Activated CD4-positive, alpha-beta T cell treated with anti-CD3 and anti-CD28 coated beads, Interleukin-2, amount 50 U/mL, for 16 hours (primary cell): ENCODE measurements around the gene DOK5.
A peak's percentile ranks its signal among the peaks of the same experiment; 100 is the strongest.

ENCODE experiments used
- DNase-seq: peaks from one replicate; pipeline ENCODE4 v3.0.0-alpha.2; 2020

The DOK5 gene

DNA sequence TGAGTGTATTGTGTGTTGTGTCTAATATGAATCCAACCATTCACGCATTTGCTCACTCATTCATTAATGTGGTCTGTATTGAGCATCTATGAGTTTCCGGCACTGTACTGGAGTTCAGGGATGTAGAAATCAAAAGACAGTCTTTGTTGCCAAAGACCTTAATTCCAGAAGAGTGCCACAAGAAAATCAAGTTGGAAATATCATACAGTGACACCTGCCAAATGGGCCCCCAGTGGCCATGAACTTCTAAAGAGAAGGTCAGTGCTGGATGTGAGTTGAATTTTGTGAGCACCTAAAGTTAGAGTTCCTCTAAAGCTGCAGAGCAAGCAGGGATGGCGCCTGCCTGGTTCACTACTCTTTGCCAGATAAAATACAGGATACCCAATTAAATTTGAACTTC, 175.9 kb downstream of the DOK5 start:
- no peak for DNase-seq

DNA sequence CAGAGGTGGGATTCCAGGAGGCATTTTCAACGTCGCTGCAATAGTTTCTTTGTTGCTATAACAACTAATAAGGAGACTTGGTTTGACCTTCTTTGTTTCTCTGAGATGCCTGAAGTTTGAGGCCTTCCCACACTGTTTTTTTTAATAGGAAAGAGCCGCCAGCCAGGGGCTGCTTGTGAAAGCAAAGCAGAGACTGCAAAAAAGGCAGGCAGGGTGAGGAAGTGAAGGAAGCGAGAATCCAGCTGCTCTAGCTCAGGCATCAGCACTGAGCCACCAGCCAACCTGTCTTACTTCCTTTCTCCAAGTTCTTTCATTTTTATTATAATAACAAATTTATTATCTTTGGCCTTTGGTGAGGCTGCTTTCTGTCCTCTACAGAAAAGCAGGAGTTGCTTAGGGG, 179.1 kb downstream of the DOK5 start:
- no peak for DNase-seq

DNA sequence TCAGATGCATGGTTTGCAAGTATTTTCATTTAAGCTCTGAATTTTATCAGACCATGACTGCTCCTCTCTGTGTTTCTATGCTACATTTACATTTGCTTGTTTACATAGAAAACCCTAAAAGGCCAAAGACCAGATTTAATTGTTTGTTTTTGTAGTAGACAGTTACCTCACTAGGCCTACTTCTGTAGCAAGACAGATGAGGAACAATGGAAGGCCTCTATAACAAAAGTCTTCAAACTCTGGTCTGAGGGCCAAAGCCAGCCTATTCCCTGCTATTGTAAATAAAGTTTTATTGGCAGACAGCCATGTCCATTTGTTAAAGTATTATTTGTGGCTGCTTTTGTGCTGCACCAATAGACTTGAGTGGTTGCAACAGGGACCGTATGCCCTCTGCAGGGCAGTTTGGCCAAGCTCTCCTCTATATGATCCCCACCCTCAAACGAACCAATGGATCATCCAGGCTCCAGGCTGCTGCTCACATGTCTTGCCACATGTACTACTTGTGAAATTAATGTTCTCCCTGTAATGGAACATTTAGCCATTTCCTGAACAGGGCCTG, 182.0 kb downstream of the DOK5 start:
- DNase-seq, result no peak

DNA sequence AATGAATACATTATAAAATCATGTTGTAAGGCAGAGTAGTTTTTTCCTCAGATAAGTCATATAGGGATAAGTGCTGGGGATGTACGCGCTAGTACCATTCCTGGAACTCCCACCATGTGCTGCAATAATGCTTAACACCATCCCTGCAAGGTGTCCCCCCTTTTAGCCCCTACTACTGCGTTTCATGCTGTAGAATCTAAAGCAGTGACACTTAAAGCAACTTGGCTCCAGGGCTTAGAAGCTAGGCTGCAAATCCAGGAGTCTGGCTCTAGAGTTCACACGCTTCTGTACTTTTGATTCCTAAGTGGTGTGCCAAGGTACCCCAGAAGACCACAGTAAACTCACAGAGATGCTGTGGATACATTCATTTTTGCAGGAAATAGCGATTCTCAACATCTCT, 183.1 kb downstream of the DOK5 start:
- DNase-seq, result no peak

DNA sequence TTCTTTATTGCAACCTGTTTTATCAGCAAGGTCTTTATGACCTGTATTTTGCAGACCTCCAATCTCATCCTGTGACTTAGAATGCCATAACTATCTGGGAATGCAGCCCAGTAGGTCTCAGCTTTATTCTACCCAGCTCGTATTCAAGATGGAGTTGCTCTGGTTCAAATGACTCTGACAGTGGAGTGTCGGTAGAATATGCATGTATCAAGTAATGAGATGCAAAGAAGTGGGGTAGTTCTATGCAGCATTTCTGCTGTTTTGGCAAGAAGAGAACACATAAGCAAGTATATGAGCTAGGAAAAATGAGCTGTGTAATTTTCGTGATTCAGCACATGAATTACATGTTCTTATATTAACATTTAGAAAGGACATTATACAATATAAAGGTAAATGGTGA, 185.9 kb downstream of the DOK5 start:
- no peak for DNase-seq

DNA sequence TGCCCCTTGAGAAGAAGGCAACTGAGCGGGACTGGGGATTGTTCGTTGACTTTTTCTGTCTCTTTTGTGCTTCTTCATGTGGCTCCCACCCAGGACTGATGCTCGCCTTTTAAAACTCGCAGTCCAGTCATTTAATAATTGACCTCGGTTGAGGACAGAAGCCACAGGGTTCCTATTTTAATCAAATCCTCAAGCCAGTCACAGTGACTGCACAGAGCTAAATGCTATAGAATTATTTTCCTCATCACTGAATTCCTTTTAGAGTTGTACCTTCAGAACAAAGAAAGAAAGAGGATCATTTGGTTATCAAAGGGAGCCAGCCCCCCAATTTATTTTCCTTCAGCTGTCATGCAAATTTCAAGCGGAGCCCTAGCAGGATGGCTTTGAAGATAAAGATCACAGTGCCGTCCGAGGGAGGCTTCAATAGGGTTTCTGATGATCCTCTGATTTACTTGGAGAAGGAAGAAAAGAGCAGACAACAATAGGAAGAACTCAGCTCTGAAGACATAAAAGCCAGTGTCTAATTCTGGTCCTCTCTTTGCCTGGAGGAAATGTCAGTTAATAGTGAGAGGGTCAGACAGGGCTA, 186.6 kb downstream of the DOK5 start:
- no peak for DNase-seq

DNA sequence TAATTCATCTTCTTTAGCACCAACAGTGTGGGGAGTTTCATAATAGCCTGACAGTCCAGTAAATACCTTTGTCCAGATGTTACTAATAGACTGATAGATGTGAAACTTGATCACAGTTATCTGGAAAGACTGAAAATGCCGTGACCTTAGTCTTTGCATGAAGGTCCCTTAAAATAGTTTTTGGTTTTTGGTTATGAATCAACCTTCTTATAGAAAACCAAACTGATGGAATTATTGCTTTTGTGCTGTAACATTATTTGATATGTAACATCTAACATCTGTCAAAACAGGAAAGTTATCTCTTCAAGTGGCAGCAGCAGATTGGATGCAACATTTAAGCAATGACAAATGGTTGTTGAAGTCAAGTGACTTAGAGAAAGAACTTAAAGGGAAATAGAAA, 190.4 kb downstream of the DOK5 start:
- no peak for DNase-seq

DNA sequence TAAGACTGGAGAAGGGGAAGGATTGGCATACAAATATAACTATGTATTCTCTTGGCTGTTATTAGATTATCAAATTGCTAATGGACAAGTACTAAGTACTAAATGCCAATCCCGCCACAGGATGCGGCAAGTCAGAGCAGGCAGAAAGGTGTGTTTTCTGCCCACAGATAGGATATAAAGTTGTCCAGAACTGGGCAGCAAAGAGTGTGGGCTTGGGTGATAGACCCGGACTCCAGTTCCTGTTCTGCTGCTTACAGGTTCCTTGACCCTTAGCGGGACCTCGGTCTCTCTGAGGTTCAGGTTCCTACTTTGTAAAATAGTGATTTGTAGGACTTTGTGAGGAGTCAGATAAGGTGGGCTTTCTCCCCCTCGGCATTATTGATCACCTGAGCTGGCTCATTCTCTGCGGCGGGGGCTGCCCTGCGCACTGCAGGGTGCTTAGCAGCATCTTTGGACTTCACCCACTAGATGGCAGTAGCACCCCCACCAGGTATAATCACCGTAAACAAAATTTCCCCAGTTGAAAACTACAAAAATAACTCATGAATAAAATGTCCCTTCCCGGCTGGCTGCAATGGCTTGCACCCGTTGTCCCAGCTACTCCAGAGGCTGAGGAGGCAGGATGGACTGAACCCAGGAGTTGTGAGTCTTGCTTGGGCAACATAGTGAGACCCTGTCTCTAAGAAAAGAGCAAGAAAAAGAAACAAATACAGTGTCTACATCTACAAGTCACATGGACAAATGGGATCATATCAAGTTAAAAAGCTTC, 193.1 kb downstream of the DOK5 start:
- peak; percentile 35 for DNase-seq

DNA sequence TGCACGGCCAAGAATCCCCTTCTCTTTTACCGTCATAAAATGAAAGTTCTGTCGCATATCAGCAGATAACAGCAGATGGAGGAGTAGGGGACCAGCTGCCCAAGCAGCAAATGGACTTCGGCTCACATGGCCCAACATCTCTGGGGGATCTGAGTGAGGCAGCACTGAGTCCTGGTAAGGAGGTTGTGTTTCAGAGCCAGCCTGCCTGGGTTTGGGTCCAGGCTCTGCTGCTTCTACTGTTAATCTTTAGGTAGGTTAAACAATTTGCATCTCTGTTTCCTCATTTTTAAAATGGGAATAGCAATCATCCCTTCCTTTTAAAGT, 193.6 kb downstream of the DOK5 start:
- no peak for DNase-seq

DNA sequence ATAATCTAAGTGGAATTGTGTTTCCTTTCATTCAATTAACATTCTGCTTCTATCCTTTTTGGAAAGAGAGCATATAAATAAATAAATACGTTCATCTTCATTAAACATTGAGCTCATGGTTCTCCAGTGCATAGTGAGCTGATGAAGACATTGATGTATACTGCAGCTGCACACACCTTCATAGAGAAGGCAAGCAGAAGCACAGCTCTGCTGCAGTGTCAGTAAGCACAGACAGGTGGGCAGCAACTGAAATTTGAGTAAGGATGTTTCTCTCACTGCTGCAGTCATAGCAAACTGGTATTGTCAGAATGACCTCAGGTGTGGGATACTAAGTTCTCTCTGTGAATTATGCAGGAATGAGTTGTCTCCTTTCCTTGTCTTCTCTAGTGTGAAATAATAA, 202.9 kb downstream of the DOK5 start:
- no peak for DNase-seq

DNA sequence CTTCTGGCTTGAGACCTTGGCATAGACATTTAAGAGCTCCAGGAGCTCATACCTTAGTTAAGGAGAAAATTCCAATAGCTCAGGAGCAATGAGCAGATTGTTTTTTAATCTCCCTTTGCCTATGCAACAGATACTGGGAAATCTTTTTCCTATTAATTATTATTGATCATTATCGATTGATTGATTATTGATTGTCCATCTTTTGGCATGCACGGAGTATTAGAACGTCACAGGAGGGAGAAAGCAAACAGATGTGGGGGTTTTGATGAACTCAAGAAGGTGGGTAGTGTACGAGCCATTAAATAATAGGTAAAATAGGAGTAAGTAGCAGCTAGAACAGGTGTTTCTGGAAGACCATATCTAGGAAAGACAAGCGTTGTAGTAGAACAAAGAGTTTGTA, 205.0 kb downstream of the DOK5 start:
- DNase-seq, result no peak

DNA sequence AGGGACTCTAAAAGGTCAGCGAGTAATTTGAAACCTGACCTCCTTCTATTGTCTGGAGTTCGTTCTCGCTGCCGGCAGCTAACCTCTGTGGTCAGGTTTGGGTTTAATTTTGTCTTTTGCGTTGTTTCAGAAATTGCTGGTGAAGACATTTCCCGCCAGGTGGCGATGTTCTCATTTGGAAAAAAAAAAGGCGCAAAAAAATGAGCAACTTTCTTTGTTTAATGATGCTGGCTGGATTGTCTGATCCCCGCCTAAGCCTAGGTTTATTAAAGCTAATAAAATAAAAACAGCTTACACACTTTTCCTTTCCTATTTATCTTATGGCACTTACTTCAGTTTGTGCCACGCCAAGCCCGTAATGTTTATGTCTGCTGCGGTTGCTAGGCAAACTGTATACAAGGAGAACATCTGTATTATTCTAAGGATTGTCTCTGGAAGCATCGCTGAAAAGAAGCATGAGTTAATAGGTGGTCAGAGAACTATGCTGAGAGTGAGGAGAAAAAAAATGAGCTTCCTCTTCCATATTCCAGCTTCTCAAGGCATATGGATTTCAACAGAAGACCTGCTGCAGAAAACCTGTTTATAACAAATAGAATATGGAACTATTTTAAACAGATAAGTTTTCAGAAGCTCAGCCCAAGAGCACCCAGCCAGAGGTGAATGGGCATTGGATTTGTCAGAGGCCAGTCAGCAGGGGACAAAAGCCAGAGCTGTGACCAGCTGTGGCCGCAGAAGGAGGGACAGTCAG, 205.7 kb downstream of the DOK5 start:
- peak; percentile 22 for DNase-seq

DNA sequence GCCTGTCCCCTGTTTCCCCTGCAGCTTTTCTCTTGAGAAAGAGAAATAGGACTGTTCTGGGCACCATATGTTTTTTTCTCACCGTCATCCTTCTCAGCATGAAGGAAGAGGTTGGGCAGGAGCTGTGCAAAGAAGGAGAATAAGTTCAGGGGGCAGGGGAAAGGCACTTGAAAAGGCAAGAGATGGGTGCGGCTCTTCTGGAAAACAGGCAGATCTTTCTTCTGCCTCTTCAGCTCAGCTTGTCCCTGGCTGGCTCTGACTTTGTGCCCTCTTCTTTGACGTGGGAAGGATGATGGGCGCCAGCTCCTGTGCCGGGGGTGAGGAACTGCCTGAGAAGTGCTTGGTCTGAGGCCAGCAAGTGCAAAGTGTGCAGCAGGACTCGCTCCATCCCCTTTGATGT, 206.5 kb downstream of the DOK5 start:
- DNase-seq, result no peak

DNA sequence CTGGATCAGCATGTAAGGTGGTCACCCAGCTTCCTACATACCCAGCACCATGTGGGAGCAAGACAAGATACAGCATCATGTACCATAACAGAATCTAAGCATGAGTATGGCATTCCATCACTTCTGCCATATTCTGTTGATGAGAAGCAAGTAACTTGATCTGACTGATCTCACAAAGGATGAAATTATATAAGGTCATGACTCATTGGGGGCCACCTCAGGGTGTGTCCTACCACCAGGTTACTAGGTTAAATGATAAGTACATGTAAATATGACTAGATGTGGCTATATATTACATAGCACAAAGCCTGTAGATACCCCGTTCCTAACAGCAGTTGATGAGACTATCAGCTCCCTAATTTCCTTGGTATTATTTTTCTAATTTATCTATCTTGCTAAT, 213.1 kb downstream of the DOK5 start:
- no peak for DNase-seq

DNA sequence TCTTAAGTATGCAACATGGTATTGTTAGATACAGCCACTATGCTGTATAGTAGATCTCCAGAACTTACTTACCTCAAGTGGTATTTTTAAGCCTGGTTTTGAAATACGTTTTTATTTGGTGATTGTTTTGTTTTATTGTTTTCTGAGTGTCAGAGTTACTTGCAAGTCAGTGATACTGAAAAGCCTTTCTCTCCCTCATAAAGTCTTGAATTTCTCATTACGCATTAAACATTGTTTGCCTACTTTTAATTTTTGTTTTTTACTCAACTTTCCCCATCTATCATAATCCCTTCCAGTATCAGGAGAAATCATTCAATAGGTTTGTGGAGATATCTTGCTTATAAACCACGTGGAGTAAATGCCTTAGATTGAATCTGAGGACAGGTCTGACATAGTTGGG, 214.9 kb downstream of the DOK5 start:
- DNase-seq, result no peak

DNA sequence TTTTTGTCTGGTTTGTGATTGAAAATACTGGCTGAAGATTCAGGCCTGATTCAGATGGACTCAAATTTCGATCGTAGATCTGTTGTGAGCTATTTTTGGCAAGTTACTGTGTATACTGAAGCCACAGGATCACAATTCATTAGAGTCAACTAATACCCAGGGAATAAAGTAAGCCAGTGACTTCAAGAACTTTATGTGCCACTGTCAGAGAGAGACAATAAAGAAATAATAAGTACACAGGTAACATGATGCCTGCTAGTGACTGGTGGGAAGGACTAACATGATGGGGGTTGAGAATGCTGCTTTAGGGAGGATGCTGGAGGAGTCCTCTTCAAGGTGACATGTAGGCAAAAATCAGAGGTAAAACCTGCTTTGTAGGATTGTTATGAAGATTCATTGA, 215.9 kb downstream of the DOK5 start:
- DNase-seq, result no peak

DNA sequence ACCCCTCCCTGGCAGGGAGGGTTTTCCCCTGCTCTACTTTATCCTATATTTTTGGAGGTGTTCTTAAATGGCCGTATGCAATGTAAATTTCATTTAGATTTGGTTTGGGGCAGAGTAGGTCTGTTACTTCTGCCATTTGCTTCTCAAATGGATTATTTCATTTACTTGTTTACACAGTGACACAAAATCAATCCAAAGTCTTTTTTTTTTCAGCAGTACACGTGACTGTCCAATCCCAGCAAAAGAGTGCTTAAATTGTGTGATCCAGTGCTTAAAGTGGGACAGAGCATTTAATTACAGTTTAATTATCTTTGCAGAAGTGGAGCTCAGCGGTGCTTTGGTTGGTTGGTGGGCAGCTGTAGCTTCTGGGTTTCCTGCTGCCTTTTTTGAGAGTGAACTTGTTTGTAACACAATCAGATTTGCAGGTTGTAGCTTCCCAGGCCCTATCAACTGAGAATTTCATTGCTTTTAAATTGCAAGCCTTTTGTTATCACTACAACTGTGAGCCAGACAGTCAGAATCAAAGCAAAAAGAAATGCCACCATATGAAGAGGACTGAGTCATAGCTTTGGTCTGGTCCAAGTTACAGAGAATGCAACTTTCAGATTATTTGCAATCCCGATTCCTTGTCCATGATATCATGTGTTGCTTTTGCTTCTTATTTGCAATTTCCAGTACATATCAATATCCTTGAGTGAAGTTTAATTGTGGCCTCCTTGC, 216.9 kb downstream of the DOK5 start:
- DNase-seq, result no peak

DNA sequence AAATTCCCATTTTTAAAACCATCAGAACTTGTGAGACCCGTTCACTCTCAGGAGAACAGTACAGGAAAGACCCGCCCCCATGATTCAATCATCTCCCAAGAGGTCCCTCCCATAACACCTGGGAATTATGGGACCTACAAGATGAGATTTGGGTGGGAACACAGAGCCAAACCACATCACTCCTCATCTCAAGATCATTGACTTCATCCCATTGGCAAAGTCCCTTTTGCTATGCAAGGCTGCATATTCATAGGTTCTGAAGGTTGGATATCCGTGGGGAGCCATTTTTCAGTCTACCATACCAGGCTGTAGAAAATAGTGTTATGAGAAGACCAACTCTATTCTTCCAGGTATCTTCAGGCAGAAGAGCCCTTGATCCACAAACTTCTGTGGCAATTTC, 219.1 kb downstream of the DOK5 start:
- no peak for DNase-seq

DNA sequence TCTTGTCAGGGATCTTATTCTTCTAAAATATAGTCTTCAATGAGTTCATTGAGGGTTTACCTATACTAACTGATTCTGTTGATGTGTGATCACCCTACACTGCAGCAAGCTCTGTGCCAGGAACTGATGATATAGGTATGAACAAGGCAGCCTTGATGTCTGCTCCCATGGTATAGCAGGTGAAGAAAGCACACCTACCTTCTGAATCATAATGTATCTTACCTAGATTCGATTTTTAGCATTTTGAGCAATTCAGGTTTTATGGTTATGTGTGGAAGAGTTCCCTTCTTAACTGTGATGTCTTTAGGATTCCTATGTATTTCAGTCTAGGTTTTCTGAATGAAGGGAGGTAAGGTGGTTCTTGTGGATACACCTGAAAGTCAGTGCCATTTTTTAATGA, 223.0 kb downstream of the DOK5 start:
- no peak for DNase-seq
